Stimulated activated naive CD8-positive, alpha-beta T cell treated with anti-CD3 and anti-CD28 coated beads, Interleukin-15, amount 100 ng/mL, for 72 hours (primary cell): ENCODE data around the gene NEURL3.
A peak's percentile ranks its signal among the peaks of the same experiment; 100 is the strongest.
"Not testable (repeated sequence)": the region's sequence is repeated elsewhere in the genome, so short reads cannot be mapped to it uniquely, and the experiment has no call there.

Experiments
- ATAC-seq: fragments of 150-1000 bp; cut with Tn5 transposase; 2 replicates; pipeline ENCODE4 v1.10.0; 2021; ENCODE audit warnings: mild to moderate bottlenecking, moderate library complexity
- DNase-seq, 2 donors: peaks; one replicate each; pipeline ENCODE4 v3.0.0; 2021 to 2022
- H3K27ac Mint-ChIP-seq, 2 donors: one replicate each; pipeline ENCODE4 v1.8.0; 2022; ENCODE audit warnings: mild to moderate bottlenecking in 2 of 2, mixed read lengths in 2 of 2, moderate library complexity in 2 of 2
- H3K27me3 Mint-ChIP-seq: one replicate; pipeline ENCODE4 v1.8.0; 2022; ENCODE audit warnings: mixed read lengths
- H3K4me1 Mint-ChIP-seq: one replicate; pipeline ENCODE4 v1.8.0; 2022; ENCODE audit warnings: mild to moderate bottlenecking, mixed read lengths
- H3K4me3 Mint-ChIP-seq, 2 donors: one replicate each; pipeline ENCODE4 v1.8.0; 2022; ENCODE audit warnings: mild to moderate bottlenecking in 2 of 2, mixed read lengths in 2 of 2, moderate library complexity in 1 of 2
- H3K9me3 Mint-ChIP-seq, 2 donors: one replicate each; pipeline ENCODE4 v1.8.0; 2022; ENCODE audit warnings: mixed read lengths in 2 of 2

The NEURL3 gene, protein sequence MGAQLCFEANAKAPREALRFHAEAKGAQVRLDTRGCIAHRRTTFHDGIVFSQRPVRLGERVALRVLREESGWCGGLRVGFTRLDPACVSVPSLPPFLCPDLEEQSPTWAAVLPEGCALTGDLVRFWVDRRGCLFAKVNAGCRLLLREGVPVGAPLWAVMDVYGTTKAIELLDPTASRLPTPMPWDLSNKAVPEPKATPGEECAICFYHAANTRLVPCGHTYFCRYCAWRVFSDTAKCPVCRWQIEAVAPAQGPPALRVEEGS

GRCh38 chr2:96505231-96505889 is at the start of gene NEURL3:
NEURL3 (minus strand) TSS chr2:96505357; CDS start chr2:96505286, 71 bp downstream.
- DNase-seq = peak in 1 of 2 donors; percentile 7
- Mint-ChIP-seq H3K27me3 (peaks cover 19% of the 10 kb centered on the region), H3K9me3 (no peaks in the 10 kb centered on the region), H3K4me1 (peaks cover 55% of the 10 kb centered on the region), H3K27ac (peak within 1 kb of the TSS in 1 of 2 donors; percentile 71), H3K4me3 (no peak within 1 kb of the TSS)
- no peak for ATAC-seq

GRCh38 chr2:96554293-96555145 is 49.4 kb upstream of the NEURL3 start:
- DNase-seq (peak; percentile 79 to 80), ATAC-seq (peak; percentile 57)
- Mint-ChIP-seq H3K27me3 (peaks cover 7% of the 10 kb centered on the region), H3K4me1 (peaks cover 36% of the 10 kb centered on the region), H3K9me3 (peaks cover 0 to 8% of the 10 kb centered on the region in 2 donors), H3K4me3 (peak overlapping the region; percentile 13 to 50), H3K27ac (peak overlapping the region in 1 of 2 donors; percentile 90)

DNA sequence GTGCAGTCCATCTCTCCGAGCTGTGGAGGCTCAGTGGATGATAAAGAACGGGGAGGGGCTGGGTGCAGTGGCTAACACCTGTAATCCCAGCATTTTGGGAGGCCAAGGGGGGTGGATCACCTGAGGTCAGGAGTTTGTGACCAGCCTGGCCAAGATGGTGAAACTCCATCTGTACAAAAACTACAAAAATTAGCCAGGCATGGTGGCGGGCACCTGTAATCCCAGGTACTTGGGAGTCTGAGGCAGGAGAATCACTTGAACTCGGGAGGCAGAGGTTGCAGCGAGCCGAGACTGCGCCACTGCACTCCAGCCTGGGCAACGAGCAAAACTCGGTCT is 48.8 kb upstream of the NEURL3 start:
- not testable (repeated sequence) for H3K9me3 Mint-ChIP-seq, DNase-seq, H3K27me3 Mint-ChIP-seq
- H3K4me1 Mint-ChIP-seq = peaks cover 36% of the 10 kb centered on the region
- peak; percentile 4 for ATAC-seq
- H3K4me3 Mint-ChIP-seq = peak overlapping the region; percentile 13 to 50
- peak overlapping the region in 1 of 2 donors; percentile 82 for H3K27ac Mint-ChIP-seq

- H3K4me3 Mint-ChIP-seq = peak overlapping the region in 1 of 2 donors; percentile 50
- H3K27ac Mint-ChIP-seq = peak overlapping the region in 1 of 2 donors; percentile 13
- H3K4me1 Mint-ChIP-seq = peaks cover 36% of the 10 kb centered on the region
- peaks cover 7% of the 10 kb centered on the region for H3K27me3 Mint-ChIP-seq
- DNase-seq = peak in 1 of 2 donors; percentile 45
- H3K9me3 Mint-ChIP-seq = peaks cover 0 to 8% of the 10 kb centered on the region in 2 donors
- peak; percentile 2 for ATAC-seq
Observed at GRCh38 chr2:96553176-96553956, 48.2 kb upstream of the NEURL3 start.

GRCh38 chr2:96552315-96553175 is 47.4 kb upstream of the NEURL3 start:
- Mint-ChIP-seq H3K27me3 (peaks cover 7% of the 10 kb centered on the region), H3K27ac (no peak overlapping the region), H3K4me3 (peak overlapping the region in 1 of 2 donors; percentile 38), H3K9me3 (peaks cover 0 to 8% of the 10 kb centered on the region in 2 donors), H3K4me1 (peaks cover 39% of the 10 kb centered on the region)
- no peak for DNase-seq
- ATAC-seq = no peak

DNA sequence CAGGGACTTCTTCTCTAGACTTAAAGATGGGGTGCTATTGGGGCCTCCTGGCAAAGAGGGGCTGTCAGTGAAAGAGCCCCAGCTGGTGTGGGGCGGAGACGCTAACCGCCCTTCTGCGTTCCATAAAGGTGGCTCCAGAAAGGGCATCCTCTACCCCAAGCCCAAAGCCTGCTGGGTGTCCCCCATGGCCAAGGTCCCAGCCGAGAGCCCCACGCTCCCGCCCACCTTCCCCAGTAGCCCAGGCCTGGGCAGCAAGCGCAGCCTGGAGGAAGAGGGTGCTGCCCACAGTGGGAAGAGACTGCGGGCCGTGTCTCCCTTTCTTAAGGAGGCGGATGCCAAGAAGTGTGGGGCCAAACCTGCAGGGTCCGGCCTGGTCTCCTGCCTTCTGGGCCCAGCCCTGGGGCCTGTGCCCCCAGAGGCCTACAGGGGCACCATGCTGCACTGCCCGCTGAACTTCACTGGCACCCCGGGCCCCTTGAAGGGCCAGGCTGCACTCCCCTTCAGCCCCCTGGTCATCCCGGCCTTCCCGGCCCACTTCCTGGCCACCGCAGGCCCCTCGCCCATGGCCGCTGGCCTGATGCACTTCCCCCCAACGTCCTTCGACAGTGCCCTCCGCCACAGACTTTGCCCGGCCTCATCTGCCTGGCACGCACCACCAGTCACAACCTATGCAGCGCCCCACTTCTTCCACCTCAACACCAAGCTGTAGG is 46.6 kb upstream of the NEURL3 start:
- Mint-ChIP-seq H3K4me1 (peaks cover 41% of the 10 kb centered on the region), H3K9me3 (peaks cover 0 to 3% of the 10 kb centered on the region in 2 donors), H3K27ac (peak overlapping the region in 1 of 2 donors; percentile 2), H3K4me3 (peak overlapping the region in 1 of 2 donors; percentile 38), H3K27me3 (peaks cover 7% of the 10 kb centered on the region)
- no peak for DNase-seq
- ATAC-seq = no peak

GRCh38 chr2:96550787-96551604 is 45.8 kb upstream of the NEURL3 start:
- Mint-ChIP-seq H3K9me3 (no peaks in the 10 kb centered on the region), H3K4me3 (no peak overlapping the region), H3K4me1 (peaks cover 45% of the 10 kb centered on the region), H3K27me3 (peaks cover 7% of the 10 kb centered on the region), H3K27ac (peak overlapping the region in 1 of 2 donors; percentile 50)
- DNase-seq (no peak), ATAC-seq (no peak)

GRCh38 chr2:96549967-96550786 is 45.0 kb upstream of the NEURL3 start:
- no peak overlapping the region for H3K4me3 Mint-ChIP-seq
- H3K4me1 Mint-ChIP-seq = peaks cover 53% of the 10 kb centered on the region
- no peaks in the 10 kb centered on the region for H3K9me3 Mint-ChIP-seq
- no peak for DNase-seq
- no peak overlapping the region for H3K27ac Mint-ChIP-seq
- H3K27me3 Mint-ChIP-seq = peaks cover 6% of the 10 kb centered on the region
- no peak for ATAC-seq

DNA sequence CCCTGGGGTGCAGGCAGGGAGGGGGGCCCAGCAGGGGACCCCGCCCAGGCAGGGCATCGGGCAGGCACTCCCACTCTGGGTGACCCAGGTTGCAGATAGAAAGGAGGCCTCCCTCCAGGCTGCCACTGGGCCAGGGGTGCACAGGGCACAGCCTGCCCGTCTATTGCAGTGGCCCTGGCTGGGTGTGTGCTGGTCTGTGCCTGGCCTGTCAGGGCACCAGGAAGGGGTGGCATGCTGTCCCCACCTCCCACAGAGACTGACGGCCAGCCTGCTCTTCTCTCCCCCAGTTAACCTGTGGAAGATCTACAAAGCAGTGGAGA is 44.3 kb upstream of the NEURL3 start:
- no peak overlapping the region for H3K27ac Mint-ChIP-seq
- H3K4me3 Mint-ChIP-seq = no peak overlapping the region
- ATAC-seq (no peak), DNase-seq (no peak)
- H3K4me1 Mint-ChIP-seq = peaks cover 54% of the 10 kb centered on the region
- H3K27me3 Mint-ChIP-seq = no peaks in the 10 kb centered on the region
- H3K9me3 Mint-ChIP-seq = no peaks in the 10 kb centered on the region

- Mint-ChIP-seq H3K27me3 (no peaks in the 10 kb centered on the region), H3K9me3 (no peaks in the 10 kb centered on the region), H3K4me3 (no peak overlapping the region), H3K27ac (no peak overlapping the region), H3K4me1 (peaks cover 54% of the 10 kb centered on the region)
- ATAC-seq = no peak
- DNase-seq = no peak
Observed at GRCh38 chr2:96548558-96549465, 43.7 kb upstream of the NEURL3 start.

DNA sequence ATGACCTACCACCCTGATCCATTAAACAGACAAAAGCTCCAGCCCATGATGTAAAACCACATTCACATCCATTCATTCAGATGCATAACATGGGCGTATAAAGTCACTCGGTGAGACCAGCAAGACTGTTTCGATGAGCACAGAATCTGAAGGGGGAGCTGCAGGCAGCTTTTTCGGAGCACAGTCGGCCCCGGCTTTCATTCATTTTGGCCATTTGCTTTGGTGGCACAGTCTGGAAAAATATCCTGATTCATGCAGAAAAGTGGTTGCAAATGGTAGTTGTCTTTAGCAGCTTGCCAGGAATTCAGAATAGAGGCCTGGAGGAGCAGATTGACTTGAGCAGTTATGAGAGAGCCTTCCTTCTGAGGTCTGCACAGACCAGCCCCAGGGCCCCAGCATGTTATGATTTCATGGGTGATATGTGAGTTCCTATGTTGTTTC is 42.6 kb upstream of the NEURL3 start:
- Mint-ChIP-seq H3K4me3 (no peak overlapping the region), H3K4me1 (peaks cover 54% of the 10 kb centered on the region), H3K27me3 (no peaks in the 10 kb centered on the region), H3K27ac (peak overlapping the region in 1 of 2 donors; percentile 88), H3K9me3 (no peaks in the 10 kb centered on the region)
- DNase-seq (no peak), ATAC-seq (no peak)

DNA sequence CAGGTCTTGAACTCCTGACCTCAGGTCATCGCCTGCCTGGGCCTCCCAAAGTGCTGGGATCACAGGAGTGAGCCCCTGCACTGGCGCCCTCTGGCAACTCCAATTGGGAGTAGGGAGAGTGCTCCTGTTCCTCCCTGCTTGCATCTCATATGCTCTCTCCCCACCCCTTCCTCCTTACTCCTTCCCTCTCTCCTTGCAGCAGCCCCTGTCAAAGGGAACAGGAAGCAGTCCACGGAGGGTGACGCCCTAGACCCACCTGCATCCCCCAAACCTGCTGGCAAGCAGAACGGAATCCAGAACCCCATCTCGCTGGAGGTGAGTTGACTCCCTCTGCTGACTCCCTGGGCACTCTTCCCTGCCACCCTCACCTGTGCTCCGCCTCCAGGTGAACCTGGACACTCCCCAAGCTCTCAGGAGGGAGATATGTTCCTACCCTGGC is 42.1 kb upstream of the NEURL3 start:
- no peak for ATAC-seq
- Mint-ChIP-seq H3K4me3 (peak overlapping the region; percentile 9 to 30), H3K27ac (peak overlapping the region in 1 of 2 donors; percentile 88)

More for the DNA sequence above, 42.1 kb upstream of the NEURL3 start:
- peaks cover 56% of the 10 kb centered on the region for H3K4me1 Mint-ChIP-seq
- no peaks in the 10 kb centered on the region for H3K9me3 Mint-ChIP-seq
- no peaks in the 10 kb centered on the region for H3K27me3 Mint-ChIP-seq
- DNase-seq = no peak
